RCC 7860 (cell line): ENCODE results near the gene IL10RB.
"Not testable (repeated sequence)": the region's sequence is repeated elsewhere in the genome, so short reads cannot be mapped to it uniquely, and the experiment has no call there.

Source experiments
- DNase-seq: peaks from one replicate; pipeline ENCODE4 v3.0.0-alpha.2; 2015; ENCODE audit warnings: low spot score
- FAIRE-seq: peaks from 2 replicates; lab custom pipeline; 2012; peaks lifted over from hg19 to GRCh38; lab: Jason Lieb, UNC

Gene IL10RB

GRCh38 chr21:33266050-33266788, at the start of gene IL10RB:
IL10RB (plus strand) TSS chr21:33266367; CDS start chr21:33266466, 99 bp downstream.
- DNase-seq, result peak; percentile 14
- FAIRE-seq, result no peak

- no peak for DNase-seq
- no peak for FAIRE-seq
These were observed 49.0 kb upstream of the IL10RB start for GRCh38 chr21:33217138-33217520.

DNA sequence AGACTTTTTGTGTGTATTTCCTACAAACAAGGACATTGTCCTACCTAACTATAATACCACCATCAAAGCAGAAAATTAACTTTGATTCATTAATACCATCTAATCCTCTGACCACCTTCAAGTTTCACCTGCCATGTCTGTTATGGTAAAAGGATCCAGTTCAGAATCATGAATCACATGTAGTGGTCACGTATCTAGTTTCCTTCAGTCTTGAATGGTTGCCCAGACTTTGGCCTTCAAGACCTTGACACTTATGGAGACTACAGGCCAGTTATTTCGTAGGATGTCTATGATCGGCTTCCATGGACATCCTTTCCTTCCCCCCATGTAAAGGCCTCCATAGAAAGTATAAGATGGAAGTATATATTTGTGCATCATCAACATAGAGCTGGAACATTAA, 46.9 kb upstream of the IL10RB start:
- FAIRE-seq (no peak), DNase-seq (no peak)

- FAIRE-seq (no peak), DNase-seq (no peak)
These were observed 46.2 kb upstream of the IL10RB start for GRCh38 chr21:33219954-33220353.

DNA sequence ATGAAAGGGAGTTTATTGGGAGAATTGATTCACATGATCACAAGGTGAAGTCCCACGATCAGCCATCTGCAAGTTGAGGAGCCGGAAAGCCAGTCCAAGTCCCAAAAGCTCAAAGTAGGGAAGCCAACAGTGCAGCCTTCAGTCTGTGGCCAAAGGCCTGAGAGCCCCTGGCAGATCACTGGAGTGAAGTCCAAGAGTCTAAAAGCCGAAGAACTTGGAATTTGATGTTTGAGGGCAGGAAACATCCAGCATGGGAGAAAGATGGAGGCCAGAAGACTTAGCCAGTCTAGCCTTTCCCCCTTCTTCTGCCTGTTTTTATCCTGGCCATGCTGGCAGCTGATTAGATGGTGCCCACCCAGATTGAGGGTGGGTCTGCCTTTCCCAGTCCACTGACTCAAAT, 40.8 kb upstream of the IL10RB start:
- FAIRE-seq, DNase-seq: not testable (repeated sequence)

- FAIRE-seq (no peak), DNase-seq (no peak)
These were observed 37.7 kb upstream of the IL10RB start for GRCh38 chr21:33228455-33228854.

DNA sequence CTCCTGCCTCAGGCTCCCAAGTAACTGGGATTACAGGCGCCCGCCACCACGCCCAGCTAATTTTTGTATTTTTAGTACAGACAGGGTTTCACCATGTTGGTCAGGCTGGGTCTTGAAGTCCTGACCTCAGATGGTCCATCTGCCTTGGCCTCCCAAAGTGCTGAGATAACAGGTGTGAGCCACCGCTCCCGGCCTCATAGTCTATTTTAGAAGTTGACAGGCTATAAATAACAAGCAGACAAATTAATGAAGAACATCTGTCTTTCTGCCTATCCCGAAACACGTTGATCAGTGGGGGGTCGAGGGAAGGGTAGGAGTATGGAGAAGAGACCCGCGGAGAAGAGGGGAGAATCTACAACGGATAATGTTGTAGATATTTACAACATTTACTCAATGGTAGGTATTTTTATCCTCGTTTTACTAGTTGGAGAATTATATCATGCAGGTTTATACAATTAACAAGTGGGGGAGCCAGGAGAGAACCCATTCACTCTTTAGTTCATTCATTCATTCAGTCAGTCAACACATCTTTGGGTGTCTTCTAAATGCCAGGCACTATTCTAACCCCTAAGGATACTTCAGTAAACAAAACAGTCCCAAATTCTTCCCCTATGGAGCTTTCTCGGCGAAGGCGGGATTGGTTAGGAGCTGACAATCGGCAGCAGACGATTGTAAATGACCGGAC, 36.9 kb upstream of the IL10RB start:
- DNase-seq (no peak), FAIRE-seq (no peak)

DNA sequence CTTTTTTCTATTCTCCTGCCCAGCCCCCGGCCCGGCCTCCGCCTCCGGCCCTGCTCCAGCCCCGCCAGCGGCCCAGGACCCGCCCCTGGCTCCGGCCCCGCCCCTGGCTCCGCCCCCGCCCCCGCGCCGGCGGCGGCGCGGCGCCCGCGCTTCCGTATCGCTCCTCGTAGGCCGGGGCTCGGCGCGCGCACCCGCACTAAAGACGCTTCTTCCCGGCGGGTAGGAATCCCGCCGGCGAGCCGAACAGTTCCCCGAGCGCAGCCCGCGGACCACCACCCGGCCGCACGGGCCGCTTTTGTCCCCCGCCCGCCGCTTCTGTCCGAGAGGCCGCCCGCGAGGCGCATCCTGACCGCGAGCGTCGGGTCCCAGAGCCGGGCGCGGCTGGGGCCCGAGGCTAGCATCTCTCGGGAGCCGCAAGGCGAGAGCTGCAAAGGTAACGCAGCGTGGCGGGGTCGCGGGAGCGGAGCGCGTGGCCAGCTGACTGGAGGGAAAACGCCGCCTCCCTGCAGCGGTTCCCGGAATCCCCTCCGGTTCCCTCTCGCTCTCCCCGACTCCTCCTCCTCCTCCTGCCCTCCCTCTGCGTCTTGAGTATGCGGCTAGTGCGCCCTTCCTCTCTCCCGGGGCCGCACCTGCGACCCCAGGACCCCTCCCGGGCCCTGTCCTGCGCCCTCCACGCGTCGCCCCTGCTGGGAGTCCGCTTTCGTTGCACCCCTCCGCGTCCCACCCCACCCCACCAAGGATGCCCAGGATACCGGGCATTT, 36.2 kb upstream of the IL10RB start, which contains the start of gene IFNAR2:
TSS of gene IFNAR2 (plus strand) at position 155 of the 761 bp plus-strand sequence. CDS start 11,985 bp downstream, outside the sequence.
- peak; percentile 25 for DNase-seq
- no peak for FAIRE-seq

DNA sequence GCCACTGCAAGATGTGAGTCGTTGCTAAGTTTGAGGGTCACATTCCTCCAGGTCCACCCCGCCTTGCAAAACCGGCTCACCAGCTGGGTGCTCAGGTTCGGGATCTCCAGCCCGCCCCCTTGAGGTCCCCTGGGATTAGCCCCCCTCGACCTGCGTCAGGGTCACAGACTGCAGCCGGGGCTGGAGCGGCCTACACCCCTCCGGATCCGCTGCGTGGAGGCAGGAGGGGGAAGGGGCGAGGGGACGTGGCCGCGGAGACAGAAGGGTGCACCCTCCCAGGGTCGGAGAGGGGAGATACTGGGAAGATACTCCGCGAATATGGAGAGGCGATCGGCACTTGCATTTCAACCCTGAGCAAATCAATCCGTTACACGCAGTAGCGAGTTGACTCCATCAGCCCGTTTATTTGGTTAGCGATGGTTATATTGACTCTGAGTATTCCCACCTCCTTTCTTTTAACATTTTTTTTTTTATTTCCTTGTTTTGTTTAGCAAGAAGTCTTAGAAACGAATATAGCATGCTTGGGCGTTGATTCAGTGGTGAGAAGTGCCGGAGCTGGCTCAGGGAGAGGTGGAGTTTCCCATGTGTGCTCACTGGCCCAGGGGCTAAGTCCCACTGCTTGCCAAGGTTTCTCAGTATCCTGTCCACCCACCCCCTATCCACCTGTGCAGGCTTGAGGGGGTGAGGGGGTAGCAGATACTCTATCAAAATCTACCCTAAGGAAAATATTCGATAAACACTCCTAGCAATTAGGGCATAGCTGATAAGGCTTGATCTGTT, 35.4 kb upstream of the IL10RB start:
- peak; percentile 54 for DNase-seq

GRCh38 chr21:33231526-33231925, 34.6 kb upstream of the IL10RB start:
- DNase-seq (no peak), FAIRE-seq (no peak)

More for the DNA sequence above, 35.4 kb upstream of the IL10RB start:
- FAIRE-seq, result no peak

- no peak for FAIRE-seq
- DNase-seq, result no peak
These were observed 33.7 kb upstream of the IL10RB start for GRCh38 chr21:33232291-33233034.

GRCh38 chr21:33234635-33235520, 31.3 kb upstream of the IL10RB start:
- DNase-seq (no peak), FAIRE-seq (no peak)

DNA sequence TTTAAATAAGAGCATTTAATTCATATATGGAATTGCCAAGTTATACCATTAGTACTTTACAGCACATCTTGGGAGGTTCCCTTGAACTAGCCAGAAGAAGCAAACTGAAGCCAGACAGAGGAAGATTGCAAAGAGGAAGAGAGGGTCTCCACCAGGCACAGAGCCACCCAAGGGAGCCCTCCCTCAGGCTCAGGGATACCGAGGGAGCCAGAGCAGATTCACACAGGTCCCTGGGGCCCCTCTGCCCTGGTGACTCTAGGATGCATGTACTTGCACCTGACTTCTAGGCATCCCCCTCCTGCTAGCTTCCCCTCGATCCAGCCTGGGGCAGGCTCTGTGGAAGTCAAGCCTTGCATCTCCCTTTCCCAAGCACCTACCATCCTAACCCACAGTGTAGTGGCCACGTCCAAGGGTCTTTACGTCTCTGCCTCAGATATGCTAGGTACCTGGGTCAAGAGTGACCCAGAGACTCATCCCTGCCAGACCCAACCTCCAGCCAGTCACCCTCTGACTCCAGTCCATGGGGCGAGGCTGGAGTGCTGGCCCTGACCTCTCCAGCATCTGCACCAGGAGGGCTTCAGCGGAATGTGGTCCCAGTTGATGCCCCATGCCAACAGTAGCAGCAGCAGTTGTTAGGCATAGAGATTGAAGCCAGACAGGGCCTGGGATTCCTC, 30.0 kb upstream of the IL10RB start:
- FAIRE-seq, result no peak
- no peak for DNase-seq

DNA sequence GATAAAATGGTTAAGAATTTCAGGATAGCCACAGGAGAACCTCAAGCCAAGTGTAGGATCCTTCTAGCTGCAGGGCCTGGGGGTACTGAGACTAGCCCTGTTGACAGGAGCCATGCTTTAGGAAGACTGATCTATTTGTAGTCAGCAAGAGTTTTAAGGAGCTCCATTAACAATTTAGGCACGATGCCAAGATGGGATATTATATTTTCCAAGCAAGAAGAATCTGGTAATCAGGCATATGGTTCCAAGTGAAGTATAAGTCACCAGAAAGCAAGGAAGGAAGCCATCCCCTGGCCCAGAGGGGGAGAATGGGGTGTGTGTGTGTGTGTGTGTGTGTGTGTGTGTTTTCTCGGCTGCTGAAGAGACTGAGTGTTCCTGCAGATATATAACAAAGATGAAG, 29.4 kb upstream of the IL10RB start:
- FAIRE-seq, result no peak
- DNase-seq, result no peak

- FAIRE-seq, result no peak
These were observed 28.7 kb upstream of the IL10RB start for GRCh38 chr21:33237486-33237885.

GRCh38 chr21:33238146-33238545, 28.0 kb upstream of the IL10RB start:
- no peak for DNase-seq
- no peak for FAIRE-seq

More at GRCh38 chr21:33237486-33237885, 28.7 kb upstream of the IL10RB start:
- no peak for DNase-seq

- no peak for FAIRE-seq
- DNase-seq, result no peak
These were observed 27.5 kb upstream of the IL10RB start for GRCh38 chr21:33238565-33239255.
